ENCODE data around the gene SPEM2.

Gene SPEM2

DNA sequence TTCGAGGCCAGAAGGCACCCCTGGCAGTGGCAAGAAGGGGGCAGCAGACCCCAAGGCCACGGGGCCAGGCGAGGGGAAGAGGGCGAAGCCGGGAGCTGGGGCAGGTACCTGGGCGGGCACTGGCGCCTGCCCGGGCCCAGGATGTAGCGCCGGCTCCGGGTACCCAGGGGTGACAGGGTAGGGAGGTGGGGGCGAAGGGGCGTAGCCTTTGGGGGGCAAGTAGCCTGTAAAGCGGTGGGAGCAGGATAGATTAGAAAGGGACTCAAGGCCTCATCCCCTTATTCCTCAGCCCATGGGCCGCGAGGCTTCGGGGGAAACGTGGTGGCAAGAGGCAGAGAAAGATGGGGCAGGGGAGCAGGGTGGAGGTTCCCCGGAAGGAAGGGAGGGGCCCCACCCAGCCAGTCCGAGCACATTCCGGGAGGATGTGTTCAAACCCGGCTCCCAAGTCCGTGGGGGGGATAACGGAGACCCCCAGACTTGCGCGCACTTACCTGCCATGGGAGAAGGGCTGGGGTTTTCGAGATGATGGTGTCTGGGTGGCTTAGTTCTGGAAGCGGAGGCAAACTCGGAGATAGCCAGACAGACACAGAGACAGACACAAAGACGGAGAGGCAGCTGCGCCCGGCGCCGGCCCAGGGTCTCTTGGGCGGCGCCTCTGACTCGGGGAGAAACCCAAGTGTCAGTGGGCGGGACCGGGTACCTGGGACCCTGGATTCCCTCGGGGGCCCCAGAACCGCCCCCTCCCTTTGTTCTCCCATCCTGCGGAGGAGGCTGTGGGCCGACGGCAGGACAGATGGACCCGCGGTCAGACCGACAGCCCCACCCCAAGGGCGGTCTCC is 31.6 kb upstream of the SPEM2 start:
- intact Hi-C loops (cut with micrococcal nuclease) = loop anchor here (1.0 kb wide), 1 partner anchor 10 kb away; the partner anchor contains the start of gene TMEM256
- H3K4me3 Mint-ChIP-seq = peak overlapping the region; percentile 95
- no peaks in the 10 kb centered on the region for H3K9me3 Mint-ChIP-seq
- H3K36me3 Mint-ChIP-seq (ENCODE audit: low read depth) = peaks cover 55% of the 10 kb centered on the region
- peaks cover 38% of the 10 kb centered on the region for H3K4me1 Mint-ChIP-seq (ENCODE audit: low read depth)
- H3K27ac Mint-ChIP-seq = peak overlapping the region; percentile 89
- H3K27me3 Mint-ChIP-seq = no peaks in the 10 kb centered on the region

DNA sequence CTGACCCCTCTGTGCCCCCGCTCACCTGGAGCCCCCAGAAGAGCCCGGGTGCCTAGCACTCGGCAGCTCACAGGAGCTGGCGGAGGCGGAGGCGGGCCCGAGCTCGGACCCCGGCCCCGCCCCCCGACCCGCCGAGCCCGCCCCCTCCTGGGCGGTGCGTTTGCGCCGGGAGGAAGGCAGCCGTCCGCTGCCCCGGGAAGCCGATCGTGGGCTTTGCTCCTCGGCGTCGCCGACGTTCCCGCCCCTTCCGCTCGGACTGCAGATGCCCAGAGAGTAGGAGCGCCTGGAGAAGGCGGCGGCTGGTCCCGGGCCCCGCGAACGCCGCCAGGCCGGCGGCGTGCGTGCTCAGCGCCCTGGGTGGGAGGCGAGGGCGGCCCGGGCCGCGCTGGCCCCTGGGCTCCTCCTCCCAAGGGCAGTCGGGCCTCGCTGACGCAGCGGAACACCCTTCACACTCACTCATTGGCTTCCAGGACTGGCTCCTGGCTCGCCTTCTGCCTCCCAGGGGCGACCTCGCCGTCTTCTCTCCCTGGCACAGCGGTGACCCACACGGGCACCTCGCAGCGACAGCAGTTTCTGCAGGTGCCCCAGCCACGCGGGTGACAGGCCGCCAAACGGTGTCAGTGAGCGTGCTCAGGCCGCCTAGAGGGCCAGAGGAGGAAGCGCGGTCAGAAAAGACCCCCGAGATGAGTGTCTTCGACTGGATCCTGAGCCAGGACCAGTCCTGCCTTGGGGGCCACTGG is 30.8 kb upstream of the SPEM2 start, which contains the start of gene PLSCR3:
TSS of gene PLSCR3 (minus strand) at position 74 of the 740 bp plus-strand sequence. CDS start 415 bp downstream, outside the sequence.
- H3K9me3 Mint-ChIP-seq = no peaks in the 10 kb centered on the region

DNA sequence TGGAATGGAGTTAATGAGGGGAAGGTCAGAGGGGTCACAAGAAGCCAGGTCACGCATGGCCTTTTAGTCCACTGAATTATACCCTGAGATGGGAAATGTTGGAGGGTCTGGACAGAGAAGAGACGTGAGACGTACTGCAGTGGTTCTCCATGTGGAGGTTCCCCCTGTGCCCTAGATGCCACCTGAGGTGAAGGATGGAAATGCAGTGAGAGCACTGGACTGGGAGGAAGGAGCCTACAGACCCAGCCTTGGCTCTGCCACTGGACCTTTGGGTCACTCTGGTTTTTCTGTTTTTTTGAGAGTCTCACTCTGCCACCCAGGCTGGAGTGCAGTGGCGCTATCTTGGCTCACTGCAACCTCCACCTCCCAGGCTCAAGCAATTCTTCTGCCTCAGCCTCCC is 29.3 kb upstream of the SPEM2 start:
- Mint-ChIP-seq H3K27ac (no peak overlapping the region), H3K27me3 (no peaks in the 10 kb centered on the region), H3K4me3 (no peak overlapping the region), H3K9me3 (no peaks in the 10 kb centered on the region), H3K4me1 (ENCODE audit: low read depth) (peaks cover 38% of the 10 kb centered on the region), H3K36me3 (ENCODE audit: low read depth) (peaks cover 33% of the 10 kb centered on the region)
- intact Hi-C loops (cut with micrococcal nuclease) = no loop called here

More for the DNA sequence above, 30.8 kb upstream of the SPEM2 start, which contains the start of gene PLSCR3:
- intact Hi-C loops (cut with micrococcal nuclease) = loop anchor here (1.0 kb wide), 1 partner anchor 10 kb away; the partner anchor contains the start of gene TMEM256
- Mint-ChIP-seq H3K4me1 (ENCODE audit: low read depth) (peaks cover 38% of the 10 kb centered on the region), H3K27me3 (no peaks in the 10 kb centered on the region), H3K36me3 (ENCODE audit: low read depth) (peaks cover 47% of the 10 kb centered on the region), H3K27ac (peak within 1 kb of the TSS; percentile 89), H3K4me3 (peak within 1 kb of the TSS; percentile 95)

DNA sequence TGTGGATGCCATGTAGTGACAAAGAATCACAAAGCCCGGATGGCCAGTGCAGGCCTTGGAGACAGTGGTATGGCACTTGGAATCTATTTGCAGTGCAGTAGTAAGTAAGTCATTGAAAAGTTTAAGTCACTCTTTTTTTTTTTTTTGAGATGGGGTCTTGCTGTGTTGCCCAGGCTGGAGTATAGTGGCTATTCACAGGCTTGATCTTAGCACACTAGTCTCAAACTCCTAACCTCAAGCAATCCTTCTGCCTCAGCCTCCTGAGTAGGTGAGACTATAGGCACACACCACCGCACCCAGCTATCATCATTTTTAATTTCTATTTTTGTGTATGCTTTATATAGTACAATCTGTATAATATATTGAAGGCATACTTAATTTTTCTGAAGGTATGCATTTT is 26.8 kb upstream of the SPEM2 start:
- Mint-ChIP-seq H3K4me3 (no peak overlapping the region), H3K4me1 (ENCODE audit: low read depth) (peaks cover 23% of the 10 kb centered on the region), H3K27ac (no peak overlapping the region), H3K9me3 (no peaks in the 10 kb centered on the region), H3K27me3 (no peaks in the 10 kb centered on the region), H3K36me3 (ENCODE audit: low read depth) (peaks cover 16% of the 10 kb centered on the region)
- intact Hi-C loops (cut with micrococcal nuclease) = no loop called here

DNA sequence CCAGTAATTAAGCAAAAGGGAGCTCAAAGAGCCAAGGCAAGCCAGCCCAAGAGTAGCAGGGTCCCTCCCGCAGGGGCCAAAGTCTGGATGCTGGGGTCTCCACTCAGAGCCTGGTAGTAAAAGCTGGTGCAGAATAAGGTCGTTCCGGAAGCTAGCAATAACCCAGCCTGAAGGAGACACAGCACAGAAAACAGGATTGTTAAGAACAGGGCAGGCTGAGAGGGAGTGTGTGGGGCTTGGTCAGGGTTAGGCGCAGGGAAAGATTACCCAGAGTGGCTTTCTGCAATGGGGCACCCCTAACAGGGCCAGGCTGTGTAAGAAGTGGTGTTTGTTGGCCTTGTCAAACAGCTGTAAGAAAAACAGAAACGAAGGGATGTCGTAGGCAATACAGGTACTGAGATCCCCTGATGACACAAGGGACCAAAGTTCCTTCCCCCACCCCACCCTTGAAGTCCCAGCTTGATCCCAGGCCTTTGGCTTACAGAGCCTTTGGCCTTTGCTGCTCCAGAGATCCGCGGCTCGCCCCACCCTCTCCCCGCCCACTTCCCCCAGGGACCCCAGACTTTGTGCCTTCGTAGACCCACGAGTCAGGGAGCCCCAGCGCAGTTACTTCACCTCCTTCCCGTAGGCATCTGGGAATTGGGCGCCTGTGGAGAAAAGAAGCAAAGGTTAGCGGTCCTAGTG is 22.2 kb upstream of the SPEM2 start:
- Mint-ChIP-seq H3K4me3 (peak overlapping the region; percentile 84), H3K9me3 (no peaks in the 10 kb centered on the region), H3K36me3 (ENCODE audit: low read depth) (peaks cover 10% of the 10 kb centered on the region), H3K27ac (peak overlapping the region; percentile 92), H3K27me3 (peaks cover 28% of the 10 kb centered on the region), H3K4me1 (ENCODE audit: low read depth) (peaks cover 7% of the 10 kb centered on the region)
- intact Hi-C loops (cut with micrococcal nuclease) = loop anchor here (10.0 kb wide), 1 partner anchor 48 kb away; the partner anchor contains the start of genes KCTD11 and TMEM95

DNA sequence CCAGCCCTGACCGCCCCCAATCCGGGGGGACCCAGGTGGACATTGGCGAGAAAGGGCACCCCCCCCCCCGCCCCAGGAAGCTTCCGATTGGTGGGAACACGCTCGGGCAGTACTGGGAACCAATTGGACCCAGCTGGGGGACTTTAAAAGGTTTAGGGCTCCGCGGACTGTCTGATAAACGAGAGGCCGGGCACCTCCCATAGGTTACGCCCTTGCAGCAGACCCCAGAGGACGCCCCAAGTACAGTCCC is 21.8 kb upstream of the SPEM2 start:
- Mint-ChIP-seq H3K4me1 (ENCODE audit: low read depth) (peaks cover 7% of the 10 kb centered on the region), H3K27ac (peak overlapping the region; percentile 92), H3K9me3 (no peaks in the 10 kb centered on the region), H3K36me3 (ENCODE audit: low read depth) (peaks cover 10% of the 10 kb centered on the region), H3K4me3 (peak overlapping the region; percentile 84), H3K27me3 (peaks cover 28% of the 10 kb centered on the region)
- intact Hi-C loops (cut with micrococcal nuclease) = loop anchor here (10.0 kb wide), 1 partner anchor 49 kb away; the partner anchor contains the start of genes KCTD11 and TMEM95

DNA sequence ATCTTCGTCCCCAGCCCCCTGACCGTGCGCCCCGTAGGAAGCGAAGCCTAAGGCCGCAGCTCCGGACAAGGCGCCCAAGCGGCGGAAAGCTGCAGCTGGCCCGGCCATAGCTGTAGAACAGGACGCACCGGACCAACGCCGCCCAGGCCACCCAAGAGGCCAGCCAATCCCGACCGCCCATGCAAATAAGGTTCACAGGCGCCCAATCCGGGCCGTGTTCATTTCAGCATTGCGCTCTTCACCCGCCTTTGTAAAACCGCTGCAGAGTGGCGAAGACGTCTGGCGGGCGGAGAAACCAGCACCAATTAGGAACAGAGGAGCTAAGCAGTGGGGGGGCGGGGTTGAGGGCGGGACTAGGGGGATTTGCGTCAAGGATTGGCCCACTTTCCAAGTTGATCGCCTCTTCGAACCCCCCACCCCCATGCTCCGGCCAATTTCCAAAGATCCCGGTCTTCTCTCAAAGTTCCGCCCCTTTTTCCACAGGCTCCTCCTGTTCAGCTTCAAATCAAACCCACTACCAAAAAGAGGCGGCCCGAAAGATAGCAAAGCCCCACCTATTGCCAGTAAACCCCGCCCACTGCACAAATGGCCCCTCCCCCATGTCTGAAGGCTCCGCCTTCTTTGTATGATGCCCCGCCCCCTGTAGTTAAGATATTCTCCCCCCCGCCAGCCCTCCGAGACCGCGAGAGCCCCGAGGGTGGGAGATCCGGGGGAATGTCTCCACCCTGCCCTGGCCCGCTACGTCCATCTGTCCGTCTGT is 21.3 kb upstream of the SPEM2 start, which contains the start of gene TMEM256:
TSS of gene TMEM256 (minus strand) at position 121 of the 760 bp plus-strand sequence. CDS start at position 108, 13 bp downstream.
- Mint-ChIP-seq H3K4me3 (peak within 1 kb of the TSS; percentile 84), H3K9me3 (no peaks in the 10 kb centered on the region), H3K27me3 (peaks cover 32% of the 10 kb centered on the region), H3K4me1 (ENCODE audit: low read depth) (peaks cover 7% of the 10 kb centered on the region), H3K27ac (peak within 1 kb of the TSS; percentile 92), H3K36me3 (ENCODE audit: low read depth) (peaks cover 10% of the 10 kb centered on the region)
- intact Hi-C loops (cut with micrococcal nuclease) = loop anchor here (1.0 to 10.0 kb wide), 3 partner anchors 10 to 49 kb away; partner anchors contain the start of genes KCTD11, PLSCR3, TMEM102 and TMEM95

DNA sequence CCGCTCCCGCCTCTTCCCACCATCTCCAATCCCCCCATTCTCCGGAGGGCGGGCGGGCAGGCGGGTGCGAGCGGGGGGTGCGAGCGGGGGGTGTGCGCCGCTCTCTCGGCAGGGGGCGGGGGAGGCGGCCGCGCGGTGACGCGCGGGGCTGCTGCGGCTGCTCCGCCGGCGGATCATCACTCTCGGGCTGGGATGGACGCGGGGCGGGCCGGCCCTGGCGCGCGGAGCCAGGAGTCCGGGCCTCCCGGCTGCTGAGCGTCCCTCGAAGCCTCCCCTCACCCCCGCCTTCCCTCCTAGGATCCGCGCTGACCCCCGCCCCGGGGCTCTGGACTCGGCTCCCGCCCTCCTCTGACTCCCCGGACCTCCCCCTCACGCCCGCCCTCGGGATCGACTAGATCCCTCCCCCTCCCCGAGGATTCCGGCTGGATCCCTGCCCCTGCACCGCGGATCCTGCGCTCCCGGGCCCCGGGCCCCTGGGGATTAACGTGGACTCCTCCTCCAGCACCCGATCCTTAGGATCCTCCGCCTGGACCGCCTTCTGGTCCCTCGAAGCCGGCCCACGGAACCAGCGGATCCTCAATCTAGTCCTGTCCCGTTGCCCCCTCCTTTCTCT is 20.6 kb upstream of the SPEM2 start:
- Mint-ChIP-seq H3K27me3 (peaks cover 39% of the 10 kb centered on the region), H3K4me3 (peak overlapping the region; percentile 84)

DNA sequence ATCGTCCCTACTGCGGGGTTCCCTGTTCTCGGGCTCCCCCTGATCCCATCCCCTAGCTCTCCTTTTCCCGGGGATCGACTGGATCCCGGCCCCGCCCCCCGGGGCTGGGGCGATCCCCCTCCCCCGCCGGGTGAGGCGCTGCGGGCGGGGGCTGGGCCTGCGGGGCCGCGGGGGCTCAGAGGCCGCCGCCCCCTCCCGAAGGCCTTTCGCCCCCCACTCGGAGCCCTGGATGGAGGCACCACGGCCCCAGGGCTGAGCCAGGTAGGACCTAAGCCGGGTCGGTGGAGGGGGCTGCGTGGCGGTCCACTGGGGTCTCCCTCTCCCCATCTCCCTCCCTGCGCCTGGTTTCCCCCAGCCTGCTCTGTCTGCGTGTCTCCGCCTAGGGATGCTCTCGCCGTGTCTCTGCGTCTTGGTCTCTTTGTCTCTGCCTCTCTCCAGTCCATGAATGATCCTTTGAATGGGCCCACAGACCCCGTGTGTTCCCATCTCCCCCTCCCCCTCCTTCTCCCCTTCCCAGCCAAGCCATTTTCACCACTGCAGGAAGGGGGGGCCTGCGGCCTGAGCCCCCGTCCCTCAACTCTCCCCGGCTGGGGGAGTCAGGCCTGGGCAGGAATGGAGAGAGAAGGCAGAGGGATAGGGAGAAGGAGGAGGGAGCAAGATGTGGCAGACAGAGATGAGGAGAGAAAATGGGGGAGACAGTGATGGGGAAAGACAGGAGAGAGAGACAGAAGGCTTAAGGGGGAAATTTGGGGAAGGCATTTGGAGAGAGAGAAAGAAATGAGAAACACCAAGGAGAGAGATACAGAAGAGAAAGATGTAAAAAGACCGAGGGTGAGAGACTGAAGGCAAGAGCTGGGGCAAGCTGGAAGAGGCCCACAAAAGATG is 19.8 kb upstream of the SPEM2 start:
- no peaks in the 10 kb centered on the region for H3K9me3 Mint-ChIP-seq
- H3K36me3 Mint-ChIP-seq (ENCODE audit: low read depth) = peaks cover 10% of the 10 kb centered on the region
- intact Hi-C loops (cut with micrococcal nuclease) = loop anchor here (10.0 kb wide), 1 partner anchor 51 kb away; the partner anchor contains the start of genes KCTD11 and TMEM95
- H3K4me3 Mint-ChIP-seq = peak overlapping the region; percentile 84
- H3K27ac Mint-ChIP-seq = peak overlapping the region; percentile 92
- H3K4me1 Mint-ChIP-seq (ENCODE audit: low read depth) = peaks cover 7% of the 10 kb centered on the region
- peaks cover 45% of the 10 kb centered on the region for H3K27me3 Mint-ChIP-seq

More for the DNA sequence above, 20.6 kb upstream of the SPEM2 start:
- Mint-ChIP-seq H3K27ac (peak overlapping the region; percentile 92), H3K9me3 (no peaks in the 10 kb centered on the region), H3K36me3 (ENCODE audit: low read depth) (peaks cover 10% of the 10 kb centered on the region), H3K4me1 (ENCODE audit: low read depth) (peaks cover 7% of the 10 kb centered on the region)
- intact Hi-C loops (cut with micrococcal nuclease) = loop anchor here (1.0 to 10.0 kb wide), 3 partner anchors 11 to 50 kb away; partner anchors contain the start of genes KCTD11, PLSCR3, TMEM102 and TMEM95

DNA sequence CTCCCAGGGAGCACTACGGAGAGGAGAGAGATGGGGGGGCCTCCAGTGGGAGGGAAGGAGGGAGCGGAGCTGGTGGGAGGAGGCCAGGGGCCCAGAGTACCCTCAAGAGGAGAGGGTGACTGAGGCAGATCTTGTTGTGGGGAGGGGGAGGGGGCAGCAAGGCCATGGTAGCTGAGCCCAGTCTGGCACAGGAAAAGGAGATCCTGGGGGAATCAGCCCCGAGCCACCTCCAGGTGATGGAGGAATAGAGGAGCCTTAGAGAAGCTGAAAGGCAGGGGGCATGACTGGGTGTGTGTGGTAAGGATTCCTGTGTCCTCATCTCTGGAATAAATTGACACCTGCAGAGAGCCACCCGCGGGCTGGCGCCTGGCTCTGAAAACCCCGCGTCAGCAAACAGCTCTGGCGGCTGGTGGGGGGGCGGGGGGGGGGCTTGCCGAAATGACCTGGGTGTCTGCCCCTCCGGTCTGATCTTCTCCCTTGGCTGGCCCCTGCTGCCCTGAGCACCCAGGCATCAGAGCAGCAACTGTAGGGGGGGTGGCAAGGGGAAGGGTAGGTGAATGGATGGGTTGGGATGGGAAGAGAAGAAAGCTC is 19.1 kb upstream of the SPEM2 start:
- no peak overlapping the region for H3K4me3 Mint-ChIP-seq
- intact Hi-C loops (cut with micrococcal nuclease) = loop anchor here (10.0 kb wide), 1 partner anchor 52 kb away; the partner anchor contains the start of genes KCTD11 and TMEM95
- no peak overlapping the region for H3K27ac Mint-ChIP-seq
- peaks cover 7% of the 10 kb centered on the region for H3K4me1 Mint-ChIP-seq (ENCODE audit: low read depth)
- no peaks in the 10 kb centered on the region for H3K9me3 Mint-ChIP-seq
- peaks cover 51% of the 10 kb centered on the region for H3K27me3 Mint-ChIP-seq
- peaks cover 6% of the 10 kb centered on the region for H3K36me3 Mint-ChIP-seq (ENCODE audit: low read depth)

DNA sequence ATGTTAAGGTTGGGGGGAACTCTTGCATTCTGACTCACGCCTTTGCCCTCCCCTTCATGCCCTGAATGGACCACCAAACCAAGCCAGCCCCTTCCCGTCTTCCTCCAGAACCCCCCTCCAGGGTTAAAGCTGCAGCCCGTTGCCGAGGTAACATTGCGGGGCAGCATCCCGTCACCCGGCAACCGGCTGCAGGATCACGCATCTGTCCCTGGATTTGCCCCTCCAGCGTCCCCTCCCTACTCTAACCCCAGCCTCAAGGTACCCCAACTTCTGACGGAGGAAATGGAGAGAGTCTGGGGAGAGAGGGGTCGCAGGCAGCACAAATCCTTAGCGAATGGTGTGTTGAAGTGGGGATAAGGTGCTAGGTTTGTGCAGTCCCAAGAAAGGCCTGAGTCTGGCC is 18.3 kb upstream of the SPEM2 start:
- intact Hi-C loops (cut with micrococcal nuclease) = loop anchor here (10.0 kb wide), 1 partner anchor 52 kb away; the partner anchor contains the start of genes KCTD11 and TMEM95
- no peaks in the 10 kb centered on the region for H3K36me3 Mint-ChIP-seq (ENCODE audit: low read depth)
- peaks cover 7% of the 10 kb centered on the region for H3K4me1 Mint-ChIP-seq (ENCODE audit: low read depth)
- no peak overlapping the region for H3K27ac Mint-ChIP-seq
- H3K27me3 Mint-ChIP-seq = peaks cover 51% of the 10 kb centered on the region
- no peak overlapping the region for H3K4me3 Mint-ChIP-seq
- H3K9me3 Mint-ChIP-seq = no peaks in the 10 kb centered on the region

Data from dendritic cell treated with granulocyte-macrophage colony-stimulating factor and Interleukin-4, amounts not matched to agents 40 ng/mL and 50 ng/mL, for 4 days (primary cell).